Mucosa of stomach (tissue), 1 donor: ENCODE data around the gene DLL1.

Experiments
- H3K27me3 ChIP-seq: one replicate; pipeline ENCODE4 v1.7.0; 2013; ENCODE audit warnings: mild to moderate bottlenecking, low read length; ENCODE audit not compliant: control insufficient read depth, insufficient read depth
- H3K36me3 ChIP-seq: one replicate; pipeline ENCODE4 v1.7.0; 2013; ENCODE audit warnings: low read length; ENCODE audit not compliant: control insufficient read depth, insufficient read depth
- H3K4me1 ChIP-seq: one replicate; pipeline ENCODE4 v1.7.0; 2013; ENCODE audit warnings: mild to moderate bottlenecking, low read length; ENCODE audit not compliant: control insufficient read depth, insufficient read depth
- H3K4me3 ChIP-seq: one replicate; pipeline ENCODE4 v1.7.0; 2013; ENCODE audit warnings: low read length
- H3K9ac ChIP-seq: one replicate; pipeline ENCODE4 v1.7.0; 2013; ENCODE audit warnings: mild to moderate bottlenecking, low read length, moderate library complexity
- H3K9me3 ChIP-seq: one replicate; pipeline ENCODE4 v1.7.0; 2013; ENCODE audit warnings: mild to moderate bottlenecking, low read length, moderate library complexity; ENCODE audit not compliant: control insufficient read depth
- donor health status: Pancreatic carcinoma.

Gene DLL1

DNA sequence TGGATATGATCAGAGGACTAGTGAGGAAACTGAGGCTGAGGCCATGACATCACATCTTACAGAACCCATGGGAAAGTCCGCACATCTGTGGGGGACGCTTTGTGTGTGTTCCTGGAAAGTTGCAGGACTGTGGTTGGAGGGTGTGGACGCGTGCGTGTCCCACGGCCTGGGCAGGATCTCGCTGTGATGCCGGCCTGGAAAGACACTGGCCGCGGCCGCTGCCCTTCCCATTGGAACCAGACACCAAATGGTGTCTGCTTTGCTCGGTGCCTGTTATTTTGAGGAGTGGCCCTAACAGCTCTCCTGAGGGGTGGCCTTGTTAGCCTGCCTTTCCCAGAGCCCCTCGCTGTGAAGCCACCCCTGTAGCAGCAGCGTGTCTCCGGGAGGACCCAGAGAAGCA, 41.1 kb downstream of the DLL1 start:
- H3K9me3 ChIP-seq, result no peaks in the 10 kb centered on the region
- H3K36me3 ChIP-seq, result no peaks in the 10 kb centered on the region
- peaks cover 15% of the 10 kb centered on the region for H3K27me3 ChIP-seq
- H3K4me1 ChIP-seq, result no peaks in the 10 kb centered on the region
- no peak overlapping the region for H3K4me3 ChIP-seq
- H3K9ac ChIP-seq, result no peak overlapping the region

DNA sequence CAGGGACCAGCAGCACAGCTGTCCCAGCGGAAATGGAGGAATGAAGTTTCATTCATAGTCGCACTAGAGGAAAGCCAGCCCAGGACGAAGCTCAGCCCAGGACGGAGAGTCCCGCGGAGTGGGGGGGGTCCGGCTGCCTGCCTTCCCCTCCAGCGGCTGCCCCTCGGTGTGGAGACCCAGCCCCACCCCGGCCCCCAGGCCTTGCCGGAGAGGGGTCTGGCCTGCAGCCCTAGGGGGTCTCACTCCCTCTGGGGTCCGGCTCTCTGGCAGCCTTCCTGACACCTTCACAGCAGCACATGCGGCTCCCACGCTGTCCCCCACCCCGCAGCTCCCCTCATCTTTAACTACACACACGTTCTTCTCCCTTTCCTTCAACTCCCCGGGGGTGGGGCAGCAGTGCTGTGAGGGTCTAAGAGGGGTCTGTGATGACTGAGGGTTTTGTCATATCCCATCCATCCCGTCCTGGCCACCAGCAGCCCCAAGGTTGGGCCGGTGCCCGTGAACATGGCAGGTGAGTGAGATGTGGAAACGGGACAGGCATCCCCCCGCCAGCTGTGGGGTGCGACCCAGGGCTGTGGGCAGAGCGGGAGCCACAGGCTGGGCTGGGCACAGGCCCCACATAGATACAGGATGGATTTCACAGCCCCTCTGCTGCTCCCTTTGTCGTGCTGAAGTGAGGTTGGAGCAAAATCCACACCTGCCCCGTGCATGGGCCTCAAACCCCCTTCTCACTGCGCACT, 41.8 kb downstream of the DLL1 start:
- no peaks in the 10 kb centered on the region for H3K9me3 ChIP-seq
- no peaks in the 10 kb centered on the region for H3K36me3 ChIP-seq
- no peak overlapping the region for H3K4me3 ChIP-seq
- no peak overlapping the region for H3K9ac ChIP-seq
- peaks cover 3% of the 10 kb centered on the region for H3K4me1 ChIP-seq
- peaks cover 15% of the 10 kb centered on the region for H3K27me3 ChIP-seq

DNA sequence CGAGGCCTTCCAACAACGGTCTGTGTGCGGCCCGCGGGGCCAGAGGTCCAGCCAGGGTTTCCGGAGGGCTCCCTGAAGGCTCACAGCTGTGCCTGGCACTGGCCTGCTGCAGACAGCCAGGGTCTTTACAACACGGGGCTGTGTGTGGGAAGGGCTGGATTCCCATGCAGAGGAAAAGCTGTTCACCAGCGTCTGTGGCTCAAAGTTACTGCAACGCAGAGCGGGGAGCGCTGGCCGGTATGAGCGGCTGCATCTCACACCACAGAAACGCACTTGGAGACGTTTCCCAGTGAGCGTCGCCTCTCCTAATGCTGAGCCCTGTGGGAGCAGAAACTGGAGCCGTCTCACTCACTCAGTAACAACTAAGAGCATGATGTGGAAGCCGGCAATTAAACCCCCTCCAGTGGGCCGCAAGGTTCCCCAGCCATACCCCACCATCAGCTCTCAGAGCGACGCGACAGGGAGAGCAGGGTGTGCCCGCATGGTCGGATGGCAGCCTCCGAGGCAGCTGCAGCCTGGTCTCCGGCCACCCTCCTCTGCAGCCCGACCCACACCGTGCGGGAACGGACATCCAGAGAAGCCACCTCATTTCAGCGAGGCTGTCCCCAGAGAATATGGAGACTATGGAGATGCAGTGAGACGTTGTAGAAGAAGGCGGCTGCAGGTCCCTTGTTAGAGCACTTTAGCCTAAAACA, 42.6 kb downstream of the DLL1 start:
- H3K27me3 ChIP-seq, result peaks cover 15% of the 10 kb centered on the region
- peaks cover 3% of the 10 kb centered on the region for H3K4me1 ChIP-seq
- no peak overlapping the region for H3K4me3 ChIP-seq
- H3K9ac ChIP-seq, result no peak overlapping the region
- no peaks in the 10 kb centered on the region for H3K36me3 ChIP-seq
- no peaks in the 10 kb centered on the region for H3K9me3 ChIP-seq

DNA sequence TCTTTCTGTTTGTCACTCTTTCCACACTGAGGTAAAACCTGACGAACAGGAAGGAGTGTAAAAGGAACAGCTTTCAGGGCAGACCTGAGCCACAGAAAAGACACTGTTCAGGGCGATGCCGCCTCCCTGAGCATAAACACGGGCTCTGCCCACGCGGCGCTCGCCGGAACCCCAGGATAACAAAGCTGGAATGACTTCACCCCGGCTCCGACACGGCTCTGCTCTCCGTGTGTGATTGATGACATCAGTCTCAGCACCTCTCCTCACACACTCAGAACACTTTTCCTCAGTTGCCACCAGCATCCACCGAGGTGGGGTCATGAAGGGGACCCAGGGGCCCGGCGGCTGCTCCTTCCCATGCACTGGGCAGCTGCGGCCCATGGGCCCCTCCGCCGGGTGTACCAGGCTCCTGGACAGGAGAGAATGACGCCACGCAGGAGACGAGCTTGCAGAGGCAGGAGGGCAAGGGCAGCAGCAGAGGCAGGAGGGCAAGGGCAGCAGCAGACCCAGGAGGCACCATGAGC, 43.6 kb downstream of the DLL1 start:
- Histone ChIP-seq H3K4me1 (peaks cover 3% of the 10 kb centered on the region), H3K9ac (no peak overlapping the region), H3K27me3 (peaks cover 15% of the 10 kb centered on the region), H3K4me3 (no peak overlapping the region), H3K9me3 (no peaks in the 10 kb centered on the region), H3K36me3 (no peaks in the 10 kb centered on the region)

DNA sequence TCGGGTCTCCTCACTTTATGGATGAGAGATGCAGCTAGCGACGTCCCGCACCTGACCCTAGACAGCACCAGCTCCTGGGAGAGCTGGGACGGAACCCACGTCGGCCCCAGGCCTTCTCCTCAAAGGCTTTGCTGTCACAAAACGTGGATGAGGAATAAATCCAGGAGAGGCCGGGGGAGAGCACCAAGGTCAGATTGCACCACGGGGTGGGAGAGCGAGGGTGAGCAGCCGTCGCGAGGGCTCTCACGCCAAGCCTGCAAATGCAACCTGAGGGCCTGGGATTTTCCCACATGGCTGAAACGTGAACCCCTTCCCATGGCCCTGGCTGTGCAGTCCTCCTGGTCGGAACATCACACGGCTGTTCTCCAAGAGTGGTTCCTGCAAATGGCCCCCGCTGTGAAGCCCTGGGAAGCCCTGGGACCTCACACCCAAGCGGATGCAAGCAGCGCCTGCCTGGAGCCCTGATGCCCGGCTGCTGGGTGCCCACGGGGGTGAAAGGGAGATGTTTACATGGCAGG, 45.3 kb downstream of the DLL1 start:
- Histone ChIP-seq H3K36me3 (no peaks in the 10 kb centered on the region), H3K4me1 (peaks cover 3% of the 10 kb centered on the region), H3K27me3 (peaks cover 15% of the 10 kb centered on the region), H3K9ac (no peak overlapping the region), H3K9me3 (no peaks in the 10 kb centered on the region), H3K4me3 (no peak overlapping the region)

DNA sequence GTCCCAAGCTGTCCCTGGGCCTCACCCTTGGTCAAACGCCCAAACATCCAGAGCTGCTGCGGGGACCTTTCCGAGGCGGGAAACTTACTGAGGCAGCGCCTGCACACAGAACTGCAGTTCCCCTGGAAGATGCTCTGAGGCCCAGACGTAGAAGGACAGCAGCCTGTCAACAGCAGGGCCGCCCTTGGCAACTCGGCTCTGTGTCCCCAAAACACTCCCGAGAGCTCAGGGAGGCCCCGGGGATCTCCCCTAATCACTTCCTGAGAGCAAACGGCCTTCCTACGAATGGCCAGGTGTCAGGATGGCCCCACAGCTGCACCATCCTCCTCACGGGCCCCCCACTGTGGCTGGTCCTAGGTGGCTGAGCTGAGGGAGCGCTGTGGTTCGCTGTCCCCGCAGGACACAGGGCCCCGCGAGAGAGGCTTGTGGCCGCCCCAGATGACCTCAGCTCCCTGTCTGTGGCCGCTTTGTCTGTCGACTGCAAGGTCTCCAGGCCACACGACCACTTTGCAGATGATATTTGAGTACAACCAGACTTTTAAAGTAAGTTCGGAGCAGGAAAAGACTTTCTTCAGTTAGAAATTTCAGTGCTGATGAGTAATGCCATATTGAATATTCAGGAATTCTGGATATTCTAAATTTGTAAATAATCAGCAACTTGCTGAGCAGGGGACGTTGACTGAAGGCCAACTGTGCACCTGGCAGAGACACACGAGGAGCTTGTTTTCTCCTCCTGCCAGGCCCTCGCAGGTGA, 46.0 kb downstream of the DLL1 start:
- Histone ChIP-seq H3K9ac (no peak overlapping the region), H3K27me3 (peaks cover 15% of the 10 kb centered on the region), H3K4me3 (no peak overlapping the region), H3K4me1 (peaks cover 3% of the 10 kb centered on the region), H3K9me3 (no peaks in the 10 kb centered on the region), H3K36me3 (no peaks in the 10 kb centered on the region)

DNA sequence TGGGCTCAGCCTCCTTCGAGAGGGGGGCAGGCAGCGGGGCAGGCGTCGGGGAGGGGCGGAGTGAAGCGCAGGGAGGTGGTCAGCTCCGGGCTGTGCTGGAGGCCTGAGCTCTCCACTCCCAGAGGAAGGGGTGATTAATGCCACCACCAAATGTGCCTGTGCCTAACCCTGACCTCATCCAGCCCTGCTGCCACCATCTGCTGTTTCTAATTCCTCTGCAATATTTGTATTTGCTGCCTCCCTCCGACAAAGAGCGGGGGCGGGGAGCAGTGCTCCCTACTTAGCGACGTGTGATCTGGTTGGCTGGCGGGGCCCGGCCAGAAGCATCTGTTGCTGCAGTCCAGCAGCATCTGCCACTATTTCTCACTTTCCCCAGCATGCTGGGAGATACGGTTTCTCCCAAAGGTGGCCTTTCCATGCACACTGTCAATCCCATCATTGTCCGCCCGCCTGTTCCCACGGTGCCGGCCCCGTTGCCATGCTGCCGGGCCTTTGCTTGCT, 47.0 kb downstream of the DLL1 start:
- Histone ChIP-seq H3K9ac (no peak overlapping the region), H3K36me3 (no peaks in the 10 kb centered on the region), H3K4me1 (peaks cover 3% of the 10 kb centered on the region), H3K4me3 (no peak overlapping the region), H3K27me3 (peaks cover 11% of the 10 kb centered on the region), H3K9me3 (no peaks in the 10 kb centered on the region)

DNA sequence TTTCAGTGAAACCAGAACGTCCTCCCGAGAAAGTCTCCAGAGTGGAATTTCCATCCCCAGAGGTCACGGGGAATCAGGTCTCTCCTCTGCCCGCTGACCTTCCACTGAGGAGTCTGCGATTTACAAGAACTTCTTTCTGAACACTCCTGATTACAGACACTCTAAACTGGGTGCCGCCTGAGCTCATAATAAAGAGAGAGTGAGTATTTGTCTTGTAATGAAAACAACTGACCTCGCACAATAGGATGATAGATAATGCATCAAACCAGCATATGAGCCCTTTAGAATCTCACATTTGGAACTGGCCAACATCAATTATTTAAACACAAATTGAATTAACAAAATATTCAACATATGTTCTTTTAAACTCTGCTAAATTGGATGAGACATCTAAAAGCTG, 47.5 kb downstream of the DLL1 start:
- Histone ChIP-seq H3K36me3 (no peaks in the 10 kb centered on the region), H3K9me3 (no peaks in the 10 kb centered on the region), H3K4me3 (no peak overlapping the region), H3K4me1 (peaks cover 3% of the 10 kb centered on the region), H3K27me3 (peaks cover 11% of the 10 kb centered on the region), H3K9ac (no peak overlapping the region)

DNA sequence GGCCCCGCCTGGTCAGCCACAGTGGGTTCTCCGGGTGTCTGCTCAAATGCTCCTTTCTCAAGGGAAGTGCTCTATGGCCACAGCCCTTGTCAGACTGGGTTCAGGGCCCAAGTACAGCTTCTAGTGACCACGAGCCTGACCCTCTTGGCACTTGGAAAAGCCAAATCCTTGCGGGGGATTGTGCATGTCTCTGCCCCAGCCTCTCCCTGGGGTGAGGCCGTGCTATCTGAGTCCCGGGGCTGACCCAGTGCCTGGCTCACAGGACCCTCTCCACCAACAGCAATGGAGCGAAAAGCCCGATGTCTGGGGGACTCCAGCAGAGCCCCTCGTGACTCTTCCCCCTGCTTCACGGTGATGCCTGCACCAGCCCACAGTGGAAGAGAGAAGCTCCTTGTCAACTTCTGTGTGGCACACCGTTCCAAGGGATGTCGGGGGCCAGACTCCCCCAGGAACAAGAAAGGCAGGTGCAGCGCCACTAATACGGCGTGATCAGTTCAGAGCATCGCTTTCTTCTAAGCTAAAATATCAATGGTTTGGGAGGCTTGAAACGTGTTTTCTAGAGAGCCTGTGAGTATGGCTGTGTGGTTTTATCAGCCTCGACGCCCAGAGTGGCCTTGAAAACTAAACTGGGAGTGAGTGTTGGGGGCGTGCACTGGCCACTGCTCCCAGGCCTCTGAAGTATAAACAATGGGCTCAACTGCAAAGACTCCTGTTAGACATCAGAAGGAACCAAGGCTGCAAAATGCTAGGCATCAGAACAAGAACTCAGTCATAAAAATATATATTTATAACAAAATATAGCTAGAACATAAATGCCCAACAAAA, 51.9 kb downstream of the DLL1 start:
- Histone ChIP-seq H3K4me3 (no peak overlapping the region), H3K27me3 (peaks cover 5% of the 10 kb centered on the region), H3K9ac (no peak overlapping the region), H3K36me3 (no peaks in the 10 kb centered on the region), H3K9me3 (no peaks in the 10 kb centered on the region), H3K4me1 (no peaks in the 10 kb centered on the region)

DNA sequence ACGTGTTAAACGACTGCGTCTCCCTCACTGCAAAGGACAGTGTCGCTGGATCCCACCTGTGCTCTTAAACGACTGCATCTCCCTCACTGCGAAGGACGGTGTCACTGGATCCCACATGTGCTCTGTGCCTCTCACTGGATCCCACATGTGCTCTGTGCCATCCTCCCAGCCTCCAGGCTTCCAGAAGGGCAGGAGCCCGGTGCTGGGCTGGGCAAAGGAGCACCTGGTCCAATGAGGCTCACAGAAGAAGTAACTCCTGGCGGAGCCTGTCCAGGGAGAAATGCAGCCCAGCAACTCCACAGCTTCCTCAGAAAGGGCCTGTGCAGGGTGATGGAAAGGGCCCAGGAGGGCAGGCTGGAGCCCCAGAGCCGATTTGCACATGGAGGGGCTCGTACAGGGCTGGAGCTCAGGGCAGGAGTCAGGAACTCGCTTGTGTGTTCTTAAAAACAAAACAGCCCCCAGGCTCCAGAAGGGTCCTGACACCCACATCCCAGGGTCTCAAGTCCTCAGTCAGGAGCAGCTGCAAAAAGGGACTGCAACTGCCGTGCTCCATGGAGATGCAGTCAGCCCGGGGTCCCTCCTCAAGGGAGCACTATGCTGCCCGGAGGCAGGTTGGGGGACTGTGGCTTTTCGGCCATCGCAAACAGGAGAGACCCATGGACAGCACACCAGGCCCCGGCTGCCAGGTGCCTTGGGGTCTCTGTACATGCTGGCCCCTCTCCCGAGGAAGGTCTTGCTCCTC, 52.7 kb downstream of the DLL1 start:
- Histone ChIP-seq H3K27me3 (peaks cover 8% of the 10 kb centered on the region), H3K4me3 (no peak overlapping the region), H3K9me3 (no peaks in the 10 kb centered on the region), H3K36me3 (no peaks in the 10 kb centered on the region), H3K9ac (no peak overlapping the region), H3K4me1 (no peaks in the 10 kb centered on the region)
